T-helper 17 cell (primary cell): ENCODE data around the gene MYO7B. TPM values are rescaled to one million over a fixed set of nuclear protein-coding genes. Genes with fewer than 3 reads are reported as not detected.

Experiments
- ATAC-seq: fragments of 150-1000 bp; cut with Tn5 transposase; 2 replicates; pipeline ENCODE4 v1.10.0; 2021; ENCODE audit warnings: mild to moderate bottlenecking, moderate library complexity
- DNase-seq, 3 donors: peaks; one replicate each; pipeline versions ENCODE4 v3.0.0 to v3.0.0-alpha.2; 2020 to 2021
- H3K9me3 ChIP-seq: one replicate; pipeline ENCODE4 v1.7.0; 2013; ENCODE audit warnings: low read length, mild to moderate bottlenecking; ENCODE audit not compliant: control insufficient read depth, poor library complexity, severe bottlenecking
- H3K27ac Mint-ChIP-seq: one replicate; pipeline ENCODE4 v1.8.0; 2022; ENCODE audit warnings: mild to moderate bottlenecking, moderate library complexity, mixed read lengths
- H3K27me3 Mint-ChIP-seq: one replicate; pipeline ENCODE4 v1.8.0; 2022; ENCODE audit warnings: mixed read lengths
- H3K36me3 Mint-ChIP-seq: one replicate; pipeline ENCODE4 v1.8.0; 2022; ENCODE audit warnings: low read depth, mixed read lengths
- H3K4me1 Mint-ChIP-seq: one replicate; pipeline ENCODE4 v1.8.0; 2022; ENCODE audit warnings: mild to moderate bottlenecking, mixed read lengths
- H3K4me3 Mint-ChIP-seq: one replicate; pipeline ENCODE4 v1.8.0; 2022; ENCODE audit warnings: mild to moderate bottlenecking, moderate library complexity, mixed read lengths
- total RNA-seq, 4 donors: library from RNA in 2 of 4; stranded (reverse) in 2 of 4; gene quantifications; one replicate each; pipeline ENCODE4 v1.2.3 and lab custom pipeline; 2022 to 2026

The MYO7B gene
- total RNA-seq, 2 donors from 2014 or later, result 0.23 to 0.75 TPM

GRCh38 chr2:127660291-127660578 is 124.8 kb downstream of the MYO7B start:
- Mint-ChIP-seq H3K27me3 (peaks cover 60% of the 10 kb centered on the region), H3K4me1 (no peaks in the 10 kb centered on the region), H3K36me3 (no peaks in the 10 kb centered on the region), H3K27ac (no peak overlapping the region), H3K4me3 (no peak overlapping the region)
- no peaks in the 10 kb centered on the region for H3K9me3 ChIP-seq
- ATAC-seq (no peak), DNase-seq (no peak)

DNA sequence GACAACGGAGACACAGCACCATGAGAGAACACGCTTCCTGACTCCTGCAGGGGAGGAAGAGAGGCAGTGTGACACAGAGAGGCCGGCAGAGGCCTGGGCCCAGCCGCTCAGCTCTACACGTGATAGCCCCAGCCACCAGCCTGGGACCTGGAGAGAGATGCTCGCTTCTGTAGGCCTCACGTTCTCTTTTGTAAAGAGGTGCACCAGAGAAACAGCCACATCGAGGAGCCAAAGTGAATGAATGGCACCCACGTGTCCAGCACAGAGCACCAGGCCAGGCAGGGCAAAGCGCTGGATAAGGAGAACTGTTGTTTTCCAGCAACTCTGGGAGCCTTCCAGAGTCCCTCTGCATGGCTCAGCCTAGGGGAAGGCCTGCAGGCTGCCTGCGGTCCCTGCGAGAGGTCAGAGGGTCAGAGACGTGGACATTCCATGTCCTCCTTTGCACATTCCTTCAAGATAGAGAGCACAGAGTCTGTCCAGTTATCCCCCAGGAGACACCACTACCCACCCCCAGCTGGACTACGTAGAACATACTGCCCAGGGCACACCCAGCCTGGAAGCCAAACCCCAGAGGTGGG is 125.7 kb downstream of the MYO7B start:
- Mint-ChIP-seq H3K27ac (no peak overlapping the region), H3K36me3 (no peaks in the 10 kb centered on the region), H3K4me3 (no peak overlapping the region), H3K27me3 (peaks cover 69% of the 10 kb centered on the region), H3K4me1 (no peaks in the 10 kb centered on the region)
- H3K9me3 ChIP-seq, result no peaks in the 10 kb centered on the region
- no peak for DNase-seq
- no peak for ATAC-seq

DNA sequence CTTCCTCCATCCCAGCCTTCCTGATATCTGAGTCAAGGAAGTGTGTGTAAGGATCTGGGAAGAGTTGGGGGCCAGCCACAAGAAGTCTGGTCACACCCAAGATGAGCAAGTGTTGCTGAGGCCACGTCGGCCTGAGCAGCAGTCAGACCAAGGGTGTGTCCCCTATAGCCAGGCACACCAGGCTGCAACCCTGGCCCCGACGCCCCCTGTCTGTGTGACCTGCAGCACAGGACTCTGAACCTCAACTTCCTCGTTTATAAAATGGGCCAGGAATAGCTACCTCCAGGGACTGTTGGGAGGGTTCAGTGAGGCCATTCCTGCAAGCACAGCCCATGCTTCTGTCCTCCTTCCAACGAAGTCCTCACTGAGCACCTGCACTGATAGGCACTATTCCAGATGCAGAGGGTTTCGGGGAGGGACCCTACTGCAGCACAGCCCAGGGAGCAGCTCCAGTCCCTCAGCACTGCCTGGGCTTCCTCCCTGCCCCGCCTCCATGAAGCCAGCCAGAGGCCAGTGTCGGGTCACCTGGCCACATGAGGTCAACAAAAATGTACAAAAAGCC is 126.5 kb downstream of the MYO7B start:
- ATAC-seq, result no peak
- Mint-ChIP-seq H3K4me1 (no peaks in the 10 kb centered on the region), H3K36me3 (no peaks in the 10 kb centered on the region), H3K4me3 (no peak overlapping the region), H3K27ac (no peak overlapping the region), H3K27me3 (peaks cover 78% of the 10 kb centered on the region)
- DNase-seq, result peak in 1 of 3 donors; percentile 7
- H3K9me3 ChIP-seq, result no peaks in the 10 kb centered on the region

DNA sequence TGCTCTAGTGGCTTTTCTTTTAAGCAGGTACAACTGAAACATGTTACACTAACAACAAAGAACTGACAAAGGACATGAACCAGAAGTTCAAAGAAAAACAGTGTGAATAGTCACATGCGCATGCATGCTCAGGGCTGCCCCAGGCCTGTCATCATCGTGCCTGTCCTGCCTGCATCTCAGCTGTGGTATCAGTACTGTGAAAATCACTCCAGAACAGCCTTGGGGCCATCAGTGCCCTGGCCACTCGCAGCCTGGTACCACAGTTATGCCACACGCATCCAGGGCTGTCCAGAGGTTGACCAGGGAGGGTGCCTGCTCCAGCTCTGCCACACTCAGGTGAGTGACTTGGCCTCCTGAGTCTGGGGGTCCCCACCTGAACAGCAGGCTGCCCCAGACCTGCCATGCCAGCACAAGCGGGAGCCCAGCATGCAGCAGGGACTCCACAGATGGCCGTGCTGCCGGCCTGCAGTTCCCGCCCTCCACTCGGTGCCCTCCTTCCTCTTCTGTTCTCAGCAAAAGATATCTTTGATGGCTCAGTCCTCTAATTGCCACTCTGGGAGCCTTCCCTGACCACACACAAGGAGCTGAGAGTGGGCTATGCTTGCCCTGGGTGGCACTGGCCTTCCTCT is 127.6 kb downstream of the MYO7B start:
- H3K27me3 Mint-ChIP-seq, result peaks cover 72% of the 10 kb centered on the region
- H3K9me3 ChIP-seq, result no peaks in the 10 kb centered on the region
- no peak overlapping the region for H3K4me3 Mint-ChIP-seq
- H3K27ac Mint-ChIP-seq, result no peak overlapping the region
- peak in 1 of 3 donors; percentile 6 for DNase-seq
- H3K36me3 Mint-ChIP-seq, result no peaks in the 10 kb centered on the region
- no peaks in the 10 kb centered on the region for H3K4me1 Mint-ChIP-seq
- no peak for ATAC-seq

DNA sequence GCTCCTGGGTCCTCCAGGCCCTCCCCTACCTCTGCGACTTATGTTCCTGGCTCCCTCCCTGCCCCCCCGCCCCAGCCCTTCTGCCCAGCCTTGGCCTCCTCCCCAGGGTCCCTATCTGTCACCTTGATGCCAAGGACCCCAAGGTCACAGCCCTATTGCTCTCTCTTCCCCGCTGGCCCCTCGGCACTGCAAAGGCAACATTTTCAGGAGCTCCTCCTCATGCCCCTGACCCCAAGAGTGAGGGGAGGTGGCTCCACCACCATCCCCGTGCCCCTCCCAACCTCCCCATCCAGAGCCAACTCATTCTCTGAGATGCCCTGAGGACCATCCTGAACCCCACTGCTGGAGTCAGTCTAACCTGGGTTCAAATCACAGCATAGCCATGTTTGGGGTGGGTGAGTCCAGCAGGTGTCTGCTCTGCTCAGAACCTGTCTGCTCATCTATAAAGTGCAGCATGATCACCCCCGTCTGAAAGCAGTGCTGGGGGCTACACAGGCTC is 128.1 kb downstream of the MYO7B start:
- no peak for ATAC-seq
- H3K27me3 Mint-ChIP-seq, result peaks cover 71% of the 10 kb centered on the region
- H3K4me3 Mint-ChIP-seq, result no peak overlapping the region
- H3K4me1 Mint-ChIP-seq, result no peaks in the 10 kb centered on the region
- no peaks in the 10 kb centered on the region for H3K36me3 Mint-ChIP-seq
- H3K27ac Mint-ChIP-seq, result no peak overlapping the region
- H3K9me3 ChIP-seq, result no peaks in the 10 kb centered on the region
- no peak for DNase-seq

DNA sequence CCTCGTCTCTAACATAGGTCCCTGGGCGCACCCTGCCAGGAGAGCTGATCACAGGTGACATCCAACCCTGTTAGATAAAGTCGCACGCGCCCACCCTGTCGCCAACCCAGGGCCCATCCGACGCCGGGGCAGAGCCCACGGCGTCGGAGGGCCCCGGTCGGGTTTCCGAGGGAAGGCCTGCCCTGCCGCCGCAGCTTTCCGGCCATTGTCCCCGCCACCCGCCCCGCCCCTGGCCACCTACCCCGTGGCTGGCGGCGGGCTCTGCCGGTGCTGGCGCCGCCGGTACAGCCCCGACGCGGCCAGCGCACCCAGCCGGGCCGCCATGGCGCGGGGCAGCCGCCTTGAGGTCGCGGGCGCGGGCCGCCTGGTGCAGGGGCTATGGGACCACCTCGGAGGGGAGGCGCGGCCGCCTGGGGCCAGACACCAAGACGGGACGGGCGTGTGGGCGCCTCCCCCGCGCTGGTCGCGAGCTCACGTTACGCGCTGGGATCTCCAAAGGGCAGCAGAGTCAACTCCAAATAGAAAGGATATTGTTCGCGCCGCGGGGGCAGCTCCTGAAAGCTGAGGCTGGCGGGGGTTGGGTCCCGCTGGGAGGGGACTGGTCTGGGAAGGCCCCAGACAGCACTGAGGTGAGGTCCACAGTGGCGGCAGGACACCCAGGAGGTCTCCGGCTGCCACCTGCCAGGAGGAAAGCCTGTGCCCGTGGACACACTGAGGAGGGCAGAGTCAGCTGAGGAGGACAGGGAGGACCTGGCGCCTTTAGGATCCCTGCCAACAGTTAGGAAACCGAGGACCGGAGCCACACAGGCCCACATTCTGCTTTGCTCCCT is 128.8 kb downstream of the MYO7B start:
- DNase-seq (peak in 1 of 3 donors; percentile 6), ATAC-seq (no peak)
- Mint-ChIP-seq H3K36me3 (no peaks in the 10 kb centered on the region), H3K27me3 (peaks cover 71% of the 10 kb centered on the region), H3K4me3 (no peak overlapping the region), H3K4me1 (no peaks in the 10 kb centered on the region), H3K27ac (no peak overlapping the region)
- no peaks in the 10 kb centered on the region for H3K9me3 ChIP-seq

- Mint-ChIP-seq H3K27ac (no peak overlapping the region), H3K36me3 (no peaks in the 10 kb centered on the region), H3K27me3 (peaks cover 69% of the 10 kb centered on the region), H3K4me3 (no peak overlapping the region), H3K4me1 (no peaks in the 10 kb centered on the region)
- DNase-seq (no peak), ATAC-seq (no peak)
- H3K9me3 ChIP-seq, result no peaks in the 10 kb centered on the region
Measured at GRCh38 chr2:127664895-127665225, 129.4 kb downstream of the MYO7B start.

- no peak for ATAC-seq
- no peaks in the 10 kb centered on the region for H3K9me3 ChIP-seq
- H3K4me3 Mint-ChIP-seq, result no peak overlapping the region
- DNase-seq, result no peak
- peaks cover 69% of the 10 kb centered on the region for H3K27me3 Mint-ChIP-seq
- no peaks in the 10 kb centered on the region for H3K4me1 Mint-ChIP-seq
- no peaks in the 10 kb centered on the region for H3K36me3 Mint-ChIP-seq
- no peak overlapping the region for H3K27ac Mint-ChIP-seq
Measured at GRCh38 chr2:127665267-127665893, 129.9 kb downstream of the MYO7B start.

GRCh38 chr2:127669056-127669455 is 133.6 kb downstream of the MYO7B start:
- no peak overlapping the region for H3K27ac Mint-ChIP-seq
- H3K4me1 Mint-ChIP-seq, result peaks cover 6% of the 10 kb centered on the region
- H3K36me3 Mint-ChIP-seq, result peaks cover 5% of the 10 kb centered on the region
- DNase-seq (no peak), ATAC-seq (no peak)
- no peaks in the 10 kb centered on the region for H3K9me3 ChIP-seq
- no peak overlapping the region for H3K4me3 Mint-ChIP-seq
- H3K27me3 Mint-ChIP-seq, result peaks cover 74% of the 10 kb centered on the region

DNA sequence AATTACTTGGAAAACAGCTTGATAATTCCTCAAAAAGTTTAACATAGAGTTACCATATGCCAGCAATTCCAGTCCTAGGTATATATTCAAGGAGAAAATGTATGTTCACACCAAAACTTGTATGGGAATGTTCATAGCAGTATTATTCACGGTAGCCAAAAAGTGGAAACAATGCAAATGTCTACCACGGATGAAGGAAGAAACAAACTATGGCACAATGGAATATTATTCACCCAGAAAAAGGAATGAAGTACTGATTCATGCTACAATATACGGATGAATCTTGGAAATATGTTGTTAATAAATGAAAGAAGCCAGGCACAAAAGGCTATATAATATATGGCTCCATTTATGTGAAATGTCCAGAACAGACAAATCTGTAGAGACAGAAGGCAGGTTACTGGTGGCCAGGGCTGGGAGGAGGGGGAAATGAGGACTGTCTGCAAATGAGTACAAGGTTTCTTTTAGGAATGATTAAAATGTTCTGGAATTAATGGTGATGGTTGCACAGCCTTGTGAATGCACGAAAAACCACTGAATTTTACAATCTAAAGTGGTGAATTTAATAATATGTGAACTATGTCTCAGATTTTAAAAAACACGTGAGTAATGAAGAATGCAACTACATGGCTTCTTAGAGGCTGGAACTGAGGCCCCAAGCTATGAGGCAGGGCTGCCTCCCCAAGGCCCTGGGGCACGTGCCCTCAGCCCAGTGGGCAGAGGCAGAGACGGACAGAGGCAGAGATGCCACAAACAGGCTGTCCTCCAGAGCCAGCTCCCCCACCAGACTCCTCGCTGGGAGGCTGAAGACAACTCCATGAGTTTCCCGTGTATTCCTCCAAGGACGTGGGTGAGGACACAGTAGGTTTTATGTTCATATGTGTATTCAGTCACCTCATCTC is 134.8 kb downstream of the MYO7B start:
- no peaks in the 10 kb centered on the region for H3K9me3 ChIP-seq
- ATAC-seq (no peak), DNase-seq (no peak)
- Mint-ChIP-seq H3K27me3 (peaks cover 69% of the 10 kb centered on the region), H3K36me3 (peaks cover 5% of the 10 kb centered on the region), H3K4me1 (peaks cover 9% of the 10 kb centered on the region), H3K27ac (no peak overlapping the region), H3K4me3 (no peak overlapping the region)

GRCh38 chr2:127670957-127671290 is 135.4 kb downstream of the MYO7B start:
- no peaks in the 10 kb centered on the region for H3K9me3 ChIP-seq

DNA sequence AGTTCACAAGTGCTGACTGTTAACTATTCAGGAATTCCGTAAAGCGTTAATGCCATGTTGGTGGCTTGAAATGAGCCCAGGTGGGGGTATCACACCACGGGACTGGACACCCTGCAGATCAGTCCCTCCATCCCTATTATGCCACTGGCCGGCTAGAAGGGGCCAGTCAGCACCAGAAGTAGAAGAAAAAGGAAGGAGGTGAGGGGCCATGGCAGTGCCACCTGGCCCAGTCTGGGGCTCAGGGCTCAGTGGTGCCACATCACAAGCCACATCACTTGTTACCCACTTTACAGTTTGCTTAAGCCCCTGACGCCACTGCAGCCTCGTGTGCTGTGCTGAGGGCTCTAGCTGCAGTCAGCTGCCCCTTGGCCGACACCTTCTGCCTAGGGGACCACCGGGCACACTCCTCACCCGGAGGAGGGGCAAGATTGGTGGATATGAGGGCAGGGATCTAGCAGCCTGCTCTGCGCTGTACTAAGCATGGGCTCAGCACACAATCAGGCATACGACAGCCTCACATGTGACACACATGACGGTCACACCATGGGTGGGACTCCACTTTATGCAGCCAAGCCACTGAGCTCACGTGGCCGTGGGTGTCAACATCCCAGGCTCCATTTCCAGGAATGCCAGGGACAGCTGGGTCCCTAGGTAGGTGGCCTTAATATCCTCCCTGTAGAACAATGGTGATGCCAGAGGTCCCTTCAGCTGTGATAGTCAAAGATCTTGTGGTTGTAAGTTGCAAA is 136.2 kb downstream of the MYO7B start:
- H3K27ac Mint-ChIP-seq, result no peak overlapping the region
- H3K4me1 Mint-ChIP-seq, result peaks cover 16% of the 10 kb centered on the region
- H3K36me3 Mint-ChIP-seq, result peaks cover 8% of the 10 kb centered on the region
- ATAC-seq (no peak), DNase-seq (no peak)
- peaks cover 67% of the 10 kb centered on the region for H3K27me3 Mint-ChIP-seq
- no peak overlapping the region for H3K4me3 Mint-ChIP-seq
- H3K9me3 ChIP-seq, result no peaks in the 10 kb centered on the region

More at GRCh38 chr2:127670957-127671290, 135.4 kb downstream of the MYO7B start:
- Mint-ChIP-seq H3K27me3 (peaks cover 67% of the 10 kb centered on the region), H3K4me3 (no peak overlapping the region), H3K36me3 (peaks cover 5% of the 10 kb centered on the region), H3K4me1 (peaks cover 14% of the 10 kb centered on the region), H3K27ac (no peak overlapping the region)
- no peak for ATAC-seq
- no peak for DNase-seq
